MM.1S (cell line): ENCODE measurements around the gene CCSAP.

Source experiments
- EZH2 ChIP-seq: fragments of 300-600 bp; sonication (generic); optimal IDR thresholded peaks from 2 replicates; pipeline ENCODE3; 2017; ENCODE audit warnings: low read depth, mild to moderate bottlenecking, antibody characterized with exemption, low read length, mixed read lengths
- EZH2phosphoT487 ChIP-seq: fragments of 300-600 bp; sonication (generic); IDR thresholded peaks from 2 replicates; pipeline ENCODE4 v1.6.1; 2018; ENCODE audit warnings: antibody characterized with exemption, low read length
- TF ChIP-seq, protein P1 (sequence below): fragments of 300-600 bp; sonication (generic); IDR thresholded peaks from 2 replicates; pipeline ENCODE4 v1.5.1; 2016; ENCODE audit warnings: antibody characterized with exemption, low read length, mixed read lengths

- TF ChIP-seq, protein P1, sequence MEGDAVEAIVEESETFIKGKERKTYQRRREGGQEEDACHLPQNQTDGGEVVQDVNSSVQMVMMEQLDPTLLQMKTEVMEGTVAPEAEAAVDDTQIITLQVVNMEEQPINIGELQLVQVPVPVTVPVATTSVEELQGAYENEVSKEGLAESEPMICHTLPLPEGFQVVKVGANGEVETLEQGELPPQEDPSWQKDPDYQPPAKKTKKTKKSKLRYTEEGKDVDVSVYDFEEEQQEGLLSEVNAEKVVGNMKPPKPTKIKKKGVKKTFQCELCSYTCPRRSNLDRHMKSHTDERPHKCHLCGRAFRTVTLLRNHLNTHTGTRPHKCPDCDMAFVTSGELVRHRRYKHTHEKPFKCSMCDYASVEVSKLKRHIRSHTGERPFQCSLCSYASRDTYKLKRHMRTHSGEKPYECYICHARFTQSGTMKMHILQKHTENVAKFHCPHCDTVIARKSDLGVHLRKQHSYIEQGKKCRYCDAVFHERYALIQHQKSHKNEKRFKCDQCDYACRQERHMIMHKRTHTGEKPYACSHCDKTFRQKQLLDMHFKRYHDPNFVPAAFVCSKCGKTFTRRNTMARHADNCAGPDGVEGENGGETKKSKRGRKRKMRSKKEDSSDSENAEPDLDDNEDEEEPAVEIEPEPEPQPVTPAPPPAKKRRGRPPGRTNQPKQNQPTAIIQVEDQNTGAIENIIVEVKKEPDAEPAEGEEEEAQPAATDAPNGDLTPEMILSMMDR: no peak
- TF ChIP-seq EZH2 (no peak), EZH2phosphoT487 (no peak)
Measured at GRCh38 chr1:229296541-229296941, 46.3 kb downstream of the CCSAP start.
